ENCODE results near the gene NAA10.

NAA10 gene

GRCh38 chrX:153883163-153883843 is 51.5 kb downstream of the NAA10 start:
- DNase-seq, result no peak

GRCh38 chrX:153882557-153882956 is 52.3 kb downstream of the NAA10 start:
- DNase-seq, result no peak

GRCh38 chrX:153882086-153882498 is 52.7 kb downstream of the NAA10 start:
- DNase-seq, result no peak

- DNase-seq, result no peak
These were observed 53.6 kb downstream of the NAA10 start for GRCh38 chrX:153881281-153881680.

- no peak for DNase-seq
These were observed 54.4 kb downstream of the NAA10 start for GRCh38 chrX:153880440-153880815.

- DNase-seq, result no peak
These were observed 54.9 kb downstream of the NAA10 start for GRCh38 chrX:153879741-153880439.
